BE2C (cell line): Measurements from ENCODE around the gene PRKCB.

ENCODE experiments used
- DNase-seq: peaks from one replicate; pipeline ENCODE4 v3.0.0-alpha.2; 2020
- H3K27me3 ChIP-seq: fragments of 250-450 bp; sonication (Bioruptor Pico); 2 replicates; pipeline ENCODE4 v1.5.1; 2020; ENCODE audit warnings: mild to moderate bottlenecking
- H3K36me3 ChIP-seq: fragments of 250-450 bp; sonication (Bioruptor Pico); 2 replicates; pipeline ENCODE4 v1.5.1; 2020; ENCODE audit warnings: mild to moderate bottlenecking
- H3K4me1 ChIP-seq: fragments of 250-450 bp; sonication (Bioruptor Pico); 2 replicates; pipeline ENCODE4 v1.5.1; 2020
- H3K4me3 ChIP-seq: 2 replicates; pipeline ENCODE4 v1.5.1; 2011; ENCODE audit warnings: low read depth, low read length
- H3K9me3 ChIP-seq: fragments of 250-450 bp; sonication (Bioruptor Pico); 2 replicates; pipeline ENCODE4 v1.5.1; 2020
- TF ChIP-seq, protein P1 (sequence below): IDR thresholded peaks from 2 replicates; pipeline ENCODE4 v1.5.1; 2012; ENCODE audit warnings: mild to moderate bottlenecking, low read depth, low read length

PRKCB gene

DNA sequence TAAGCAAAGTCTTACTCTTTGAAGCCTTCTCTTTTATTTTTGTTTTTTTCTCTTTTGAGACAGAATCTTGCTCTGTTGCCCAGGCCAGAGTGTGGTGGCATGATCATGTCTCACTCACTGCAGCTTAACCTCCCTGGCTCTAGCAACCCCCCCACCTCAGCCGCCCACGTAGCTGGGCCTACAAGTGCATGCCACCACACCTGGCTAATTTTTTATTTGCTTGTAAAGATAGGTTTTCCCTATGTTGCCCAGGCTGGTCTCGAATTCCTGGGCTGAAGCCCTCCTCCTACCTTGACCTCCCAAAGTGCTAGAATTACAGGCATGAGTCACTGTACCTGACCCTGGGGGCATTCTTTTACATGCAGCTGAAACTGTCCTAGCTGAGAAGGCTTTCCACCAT lies 154.7 kb downstream of the PRKCB start:
- H3K4me1 ChIP-seq: no peaks in the 10 kb centered on the region
- H3K36me3 ChIP-seq: no peaks in the 10 kb centered on the region
- no peaks in the 10 kb centered on the region for H3K27me3 ChIP-seq
- H3K4me3 ChIP-seq: no peak overlapping the region
- TF ChIP-seq, protein P1, sequence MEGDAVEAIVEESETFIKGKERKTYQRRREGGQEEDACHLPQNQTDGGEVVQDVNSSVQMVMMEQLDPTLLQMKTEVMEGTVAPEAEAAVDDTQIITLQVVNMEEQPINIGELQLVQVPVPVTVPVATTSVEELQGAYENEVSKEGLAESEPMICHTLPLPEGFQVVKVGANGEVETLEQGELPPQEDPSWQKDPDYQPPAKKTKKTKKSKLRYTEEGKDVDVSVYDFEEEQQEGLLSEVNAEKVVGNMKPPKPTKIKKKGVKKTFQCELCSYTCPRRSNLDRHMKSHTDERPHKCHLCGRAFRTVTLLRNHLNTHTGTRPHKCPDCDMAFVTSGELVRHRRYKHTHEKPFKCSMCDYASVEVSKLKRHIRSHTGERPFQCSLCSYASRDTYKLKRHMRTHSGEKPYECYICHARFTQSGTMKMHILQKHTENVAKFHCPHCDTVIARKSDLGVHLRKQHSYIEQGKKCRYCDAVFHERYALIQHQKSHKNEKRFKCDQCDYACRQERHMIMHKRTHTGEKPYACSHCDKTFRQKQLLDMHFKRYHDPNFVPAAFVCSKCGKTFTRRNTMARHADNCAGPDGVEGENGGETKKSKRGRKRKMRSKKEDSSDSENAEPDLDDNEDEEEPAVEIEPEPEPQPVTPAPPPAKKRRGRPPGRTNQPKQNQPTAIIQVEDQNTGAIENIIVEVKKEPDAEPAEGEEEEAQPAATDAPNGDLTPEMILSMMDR: no peak
- no peaks in the 10 kb centered on the region for H3K9me3 ChIP-seq
- no peak for DNase-seq

DNA sequence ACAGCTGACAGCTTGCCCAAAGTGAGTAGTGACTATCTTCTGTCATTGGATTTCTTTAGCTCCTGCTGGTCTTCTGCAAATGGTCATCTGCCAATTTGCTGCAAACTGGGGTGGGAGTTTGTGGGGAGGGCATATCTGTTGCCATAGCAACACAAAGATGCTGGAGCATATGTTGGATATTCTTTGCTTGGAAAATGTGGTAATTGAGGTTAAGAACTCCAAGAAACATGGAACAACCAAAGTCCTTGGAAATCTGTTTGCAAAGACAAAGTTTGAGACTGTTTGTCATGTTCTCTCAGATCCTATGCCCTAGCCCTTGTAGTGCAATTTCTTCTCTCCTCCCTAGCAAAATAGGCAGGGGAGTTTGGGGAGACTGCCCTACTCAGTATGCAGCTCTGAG lies 155.3 kb downstream of the PRKCB start:
- Histone ChIP-seq H3K4me3 (no peak overlapping the region), H3K9me3 (no peaks in the 10 kb centered on the region), H3K4me1 (no peaks in the 10 kb centered on the region), H3K27me3 (no peaks in the 10 kb centered on the region), H3K36me3 (no peaks in the 10 kb centered on the region)
- TF ChIP-seq, protein P1: no peak
- no peak for DNase-seq

DNA sequence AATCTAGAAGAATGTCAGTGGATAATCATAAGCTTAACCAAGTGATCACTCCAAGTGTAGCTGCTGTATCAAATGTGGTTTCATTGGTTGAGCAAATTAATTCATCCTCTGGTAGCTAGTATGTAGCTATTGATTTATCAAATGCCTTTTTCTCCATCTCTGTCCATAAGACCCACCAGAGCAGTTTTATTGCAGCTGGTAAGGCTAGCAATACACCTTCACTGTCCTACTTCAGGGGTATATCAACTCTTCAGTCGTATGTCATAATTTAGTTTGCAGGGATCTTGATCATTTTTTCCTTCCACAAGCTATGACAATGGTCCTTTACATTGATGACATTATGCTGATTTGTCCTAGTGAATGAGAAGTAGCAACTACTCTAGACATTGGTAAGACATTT lies 158.8 kb downstream of the PRKCB start:
- TF ChIP-seq, protein P1: no peak
- no peaks in the 10 kb centered on the region for H3K4me1 ChIP-seq
- DNase-seq: no peak

DNA sequence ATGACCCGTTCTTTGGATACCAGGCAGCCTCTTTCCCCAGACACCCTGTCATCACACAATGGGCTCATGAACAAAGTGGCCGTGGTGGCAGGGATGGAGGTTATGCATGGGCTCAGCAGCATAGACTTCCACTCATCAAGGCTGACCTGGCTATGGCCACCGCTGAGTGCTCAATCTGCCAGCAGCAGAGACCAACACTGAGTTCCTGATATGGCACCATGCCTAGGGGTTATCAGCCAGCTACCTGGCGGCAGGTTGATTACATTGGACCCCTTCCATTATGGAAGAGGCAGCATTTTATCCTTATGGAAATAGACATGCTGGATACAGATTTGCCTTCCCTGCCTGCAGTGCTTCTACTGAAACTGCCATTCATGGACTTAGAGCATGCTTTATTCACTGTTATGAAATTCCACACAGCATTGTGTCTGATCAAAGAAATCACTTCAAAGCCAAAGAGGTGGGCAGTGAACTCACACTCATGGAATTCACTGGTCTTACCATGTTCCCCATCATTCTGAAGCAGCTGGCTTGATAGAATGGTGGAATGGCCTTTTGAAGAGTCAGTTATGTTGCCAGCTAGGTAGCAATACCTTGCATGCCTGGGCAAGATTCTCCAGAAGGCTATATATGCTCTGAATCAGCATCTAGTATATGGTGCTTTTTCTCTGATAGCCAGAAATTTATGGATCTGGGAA lies 160.6 kb downstream of the PRKCB start:
- H3K36me3 ChIP-seq: no peaks in the 10 kb centered on the region
- TF ChIP-seq, protein P1: no peak
- H3K27me3 ChIP-seq: no peaks in the 10 kb centered on the region
- H3K4me1 ChIP-seq: no peaks in the 10 kb centered on the region
- H3K9me3 ChIP-seq: no peaks in the 10 kb centered on the region
- DNase-seq: no peak
- H3K4me3 ChIP-seq: no peak overlapping the region

More for the DNA sequence above, 158.8 kb downstream of the PRKCB start:
- no peaks in the 10 kb centered on the region for H3K9me3 ChIP-seq
- no peak overlapping the region for H3K4me3 ChIP-seq
- H3K36me3 ChIP-seq: no peaks in the 10 kb centered on the region
- no peaks in the 10 kb centered on the region for H3K27me3 ChIP-seq

DNA sequence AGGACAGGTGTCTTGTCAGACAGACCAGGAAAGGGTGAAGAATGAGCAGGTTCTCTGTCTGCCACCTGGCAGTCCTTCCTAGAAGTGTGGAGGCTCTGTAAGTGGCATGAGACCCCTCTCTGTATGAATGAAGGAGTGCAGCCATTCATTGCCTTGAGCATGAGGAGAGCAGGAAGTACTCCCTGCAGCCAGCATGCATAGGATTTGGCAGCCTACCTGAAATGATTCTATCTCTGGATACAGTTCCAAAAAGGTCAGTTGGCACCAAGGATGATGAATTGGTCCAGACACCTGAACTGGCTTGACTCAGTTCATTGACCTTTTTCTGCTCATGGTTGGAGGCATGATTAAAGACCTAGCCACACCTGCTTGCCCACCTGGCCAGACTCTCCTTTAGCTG lies 163.0 kb downstream of the PRKCB start:
- no peak for DNase-seq
- no peaks in the 10 kb centered on the region for H3K4me1 ChIP-seq
- no peaks in the 10 kb centered on the region for H3K27me3 ChIP-seq
- H3K36me3 ChIP-seq: no peaks in the 10 kb centered on the region
- H3K4me3 ChIP-seq: no peak overlapping the region
- no peaks in the 10 kb centered on the region for H3K9me3 ChIP-seq
- TF ChIP-seq, protein P1: no peak

DNA sequence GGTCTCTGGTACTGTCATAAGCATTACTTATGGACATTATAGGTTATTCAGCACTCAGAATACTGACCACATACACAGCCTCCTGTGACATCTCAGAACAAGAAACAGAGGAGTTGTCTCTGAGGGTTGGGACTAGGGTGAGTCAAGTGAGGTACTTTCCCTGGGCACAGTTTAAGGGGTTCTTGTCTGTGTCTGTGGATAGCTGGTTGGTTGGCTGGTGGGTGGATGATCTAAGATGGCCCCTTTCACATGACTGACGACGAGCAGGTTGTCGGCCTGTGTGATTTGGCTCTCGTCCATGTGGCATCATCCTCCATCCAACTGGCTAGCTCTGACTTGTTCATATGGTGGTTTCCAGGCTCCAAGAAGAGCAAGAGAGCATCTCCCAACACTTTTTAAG lies 163.9 kb downstream of the PRKCB start:
- Histone ChIP-seq H3K4me1 (no peaks in the 10 kb centered on the region), H3K4me3 (no peak overlapping the region), H3K9me3 (no peaks in the 10 kb centered on the region), H3K36me3 (no peaks in the 10 kb centered on the region), H3K27me3 (no peaks in the 10 kb centered on the region)
- DNase-seq: no peak
- TF ChIP-seq, protein P1: no peak
